ENCODE results near the gene APOE.
A peak's percentile ranks its signal among the peaks of the same experiment; 100 is the strongest.
"Not testable (repeated sequence)": the region's sequence is repeated elsewhere in the genome, so short reads cannot be mapped to it uniquely, and the experiment has no call there.

Gene APOE

GRCh38 chr19:44909775-44910174, 4.2 kb downstream of the APOE start:
- no peak for DNase-seq (ENCODE audit: low read depth in 2 of 2)

GRCh38 chr19:44911896-44912295, 6.3 kb downstream of the APOE start:
- not testable (repeated sequence) for DNase-seq (ENCODE audit: low read depth in 2 of 2)

- DNase-seq (ENCODE audit: low read depth in 2 of 2): no peak
Observed at GRCh38 chr19:44912854-44913253, 7.3 kb downstream of the APOE start.

GRCh38 chr19:44913512-44914432, 8.2 kb downstream of the APOE start:
- not testable (repeated sequence) for DNase-seq (ENCODE audit: low read depth in 2 of 2)

GRCh38 chr19:44914433-44915206, 9.0 kb downstream of the APOE start, which contains the start of gene APOC1:
Gene APOC1 (plus strand): TSS chr19:44914608. CDS start chr19:44914892, 284 bp downstream.
- DNase-seq (ENCODE audit: low read depth in 2 of 2): peak; percentile 65 to 74

GRCh38 chr19:44924243-44924725, 18.7 kb downstream of the APOE start:
- no peak for DNase-seq (ENCODE audit: low read depth in 2 of 2)

DNA sequence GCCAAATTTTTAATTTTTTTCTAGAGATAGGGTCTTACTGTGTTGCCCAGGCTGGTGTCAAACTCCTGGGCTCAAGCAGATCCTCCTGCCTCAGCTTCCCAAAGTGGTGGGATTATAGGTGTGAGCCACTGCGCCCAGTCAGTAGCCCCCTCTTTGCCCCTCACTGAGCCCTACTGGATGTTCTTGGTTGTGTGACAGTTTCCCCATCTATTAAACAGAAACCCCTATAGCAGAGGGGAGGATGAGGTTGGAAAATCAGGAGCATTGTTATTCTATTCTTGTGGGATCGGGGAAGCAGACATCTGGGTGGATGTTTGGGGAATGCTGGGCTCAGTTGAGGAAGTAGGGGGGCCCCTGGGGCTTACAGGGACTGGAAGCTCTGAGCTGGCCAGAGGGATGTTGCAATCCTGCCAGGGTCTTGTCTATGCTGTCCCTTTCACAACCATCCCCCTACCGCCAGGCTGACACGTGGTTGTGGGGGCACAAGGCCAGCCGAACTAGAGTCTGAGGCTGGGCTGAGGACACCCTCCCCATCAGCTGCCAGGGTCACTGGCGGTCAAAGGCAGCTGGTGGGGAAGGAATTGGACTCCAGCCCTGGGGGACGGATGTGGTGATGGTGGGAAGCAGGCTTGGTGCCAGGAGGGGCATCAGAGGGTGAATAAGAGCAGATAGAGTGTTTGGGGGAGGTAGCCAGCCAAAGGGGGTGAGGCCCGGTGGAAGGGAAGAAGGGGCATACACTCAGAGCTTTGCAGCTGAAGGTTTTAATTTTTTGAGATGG, 19.7 kb downstream of the APOE start:
- no peak for DNase-seq (ENCODE audit: low read depth in 2 of 2)

DNA sequence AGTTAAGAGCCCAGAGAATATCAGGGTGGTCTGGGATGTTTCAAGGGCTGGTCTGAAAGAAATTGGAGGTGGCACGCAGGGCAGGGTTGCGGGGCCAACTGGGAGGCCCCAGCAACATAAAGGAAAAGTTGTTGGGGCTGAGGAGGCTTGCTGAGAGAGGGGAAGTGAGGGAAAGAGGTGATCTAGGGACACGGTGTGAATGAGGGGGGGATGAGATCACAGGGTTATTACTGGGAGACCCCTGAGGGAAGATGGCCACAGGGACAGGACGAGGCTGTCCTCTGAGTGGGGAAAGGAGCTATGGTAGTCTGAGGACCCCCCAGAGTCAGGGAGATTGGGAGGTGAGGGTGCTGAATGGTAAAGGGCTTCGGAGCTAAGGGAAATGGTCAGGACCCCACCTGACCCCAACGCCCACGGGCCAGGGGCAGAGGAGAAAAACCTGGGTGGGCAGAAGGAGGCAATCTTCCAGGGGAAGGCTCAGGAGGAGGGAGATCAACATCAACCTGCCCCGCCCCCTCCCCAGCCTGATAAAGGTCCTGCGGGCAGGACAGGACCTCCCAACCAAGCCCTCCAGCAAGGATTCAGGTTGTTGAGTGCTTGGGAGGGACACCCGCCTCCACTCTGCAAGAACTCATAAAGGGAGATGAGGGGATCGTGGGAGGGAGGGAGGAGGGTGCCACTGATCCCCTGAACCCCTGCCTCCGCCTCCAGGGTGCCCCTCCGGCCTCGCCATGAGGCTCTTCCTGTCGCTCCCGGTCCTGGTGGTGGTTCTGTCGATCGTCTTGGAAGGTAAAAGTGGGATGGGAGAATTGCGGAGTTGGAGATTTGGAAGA, 20.9 kb downstream of the APOE start:
- not testable (repeated sequence) for DNase-seq (ENCODE audit: low read depth in 2 of 2)

- DNase-seq (ENCODE audit: low read depth in 2 of 2): no peak
Observed at GRCh38 chr19:44927746-44928145, 22.1 kb downstream of the APOE start.

GRCh38 chr19:44930088-44930487, 24.5 kb downstream of the APOE start:
- DNase-seq (ENCODE audit: low read depth in 2 of 2): no peak

- DNase-seq (ENCODE audit: low read depth in 2 of 2): no peak
Observed at GRCh38 chr19:44931541-44931940, 25.9 kb downstream of the APOE start.

DNA sequence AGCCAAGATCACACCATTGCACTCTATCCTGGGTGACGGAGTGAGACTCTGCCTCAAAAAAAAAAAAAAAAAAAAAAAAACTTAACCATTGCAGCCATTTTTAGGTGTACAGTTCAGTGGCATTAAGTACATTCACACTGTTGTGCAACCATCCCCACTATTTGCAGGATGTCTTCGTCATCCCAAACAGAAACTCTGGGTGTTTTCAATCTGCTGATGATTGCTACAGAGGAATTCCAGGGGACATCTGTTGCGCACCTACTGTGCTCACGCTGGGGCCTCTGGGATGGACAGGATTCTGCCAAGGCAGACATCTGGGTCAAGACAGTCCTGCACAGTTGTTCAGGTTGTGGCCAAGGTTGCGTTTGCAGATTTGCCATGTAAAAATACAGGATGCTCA, 34.1 kb downstream of the APOE start:
- no peak for DNase-seq (ENCODE audit: low read depth in 2 of 2)

- DNase-seq (ENCODE audit: low read depth in 2 of 2): no peak
Observed at GRCh38 chr19:44942067-44942571, 36.5 kb downstream of the APOE start, which contains the start of gene APOC4. Gene APOC4 (plus strand): TSS chr19:44942237. CDS start chr19:44942278, 41 bp downstream.

- no peak for DNase-seq (ENCODE audit: low read depth in 2 of 2)
Observed at GRCh38 chr19:44943801-44944249, 38.2 kb downstream of the APOE start.

DNA sequence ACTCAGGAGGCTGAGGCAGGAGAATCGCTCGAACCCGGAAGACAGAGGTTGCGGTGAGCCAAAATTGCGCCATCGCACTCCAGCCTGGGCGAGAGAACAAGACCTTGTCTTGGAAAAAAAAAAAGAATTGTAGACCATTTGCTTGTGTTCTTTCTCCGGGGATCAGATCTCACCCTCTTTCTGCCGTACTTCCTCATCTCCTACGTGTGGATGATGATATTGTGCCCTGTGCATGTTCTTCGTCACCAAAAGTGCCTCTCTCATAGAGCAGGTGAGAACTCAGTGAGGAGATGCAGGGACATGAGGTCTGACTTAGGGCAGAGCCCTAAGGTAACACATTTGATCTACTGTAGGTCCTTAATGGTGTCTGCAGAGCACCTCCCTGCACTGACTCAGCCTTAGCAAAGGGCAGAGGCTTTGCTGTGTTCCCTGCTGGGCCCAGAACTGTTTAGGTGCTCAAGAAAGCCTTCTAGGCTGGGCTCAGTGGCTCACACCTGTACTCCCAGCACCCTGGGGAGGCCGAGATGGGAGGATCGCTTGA, 41.5 kb downstream of the APOE start:
- DNase-seq (ENCODE audit: low read depth in 2 of 2): no peak

DNA sequence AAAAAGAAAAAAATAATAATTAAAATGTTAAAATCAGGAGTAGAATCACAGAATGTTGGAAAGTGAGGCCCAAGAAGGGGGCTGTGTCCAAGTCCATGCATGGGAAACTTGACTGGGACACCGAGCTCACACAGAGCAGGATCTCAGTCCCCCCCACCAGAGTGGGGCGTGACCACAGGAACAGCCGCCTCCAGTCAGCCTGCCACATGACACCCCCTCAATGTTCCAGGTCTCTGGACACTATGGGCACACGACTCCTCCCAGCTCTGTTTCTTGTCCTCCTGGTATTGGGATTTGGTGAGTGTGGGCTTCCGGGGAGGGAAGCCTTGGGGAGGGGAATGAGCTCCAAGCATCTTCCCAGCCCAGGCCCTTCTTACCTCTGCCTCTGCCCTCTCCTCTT, 42.6 kb downstream of the APOE start:
- DNase-seq (ENCODE audit: low read depth in 2 of 2): no peak

DNA sequence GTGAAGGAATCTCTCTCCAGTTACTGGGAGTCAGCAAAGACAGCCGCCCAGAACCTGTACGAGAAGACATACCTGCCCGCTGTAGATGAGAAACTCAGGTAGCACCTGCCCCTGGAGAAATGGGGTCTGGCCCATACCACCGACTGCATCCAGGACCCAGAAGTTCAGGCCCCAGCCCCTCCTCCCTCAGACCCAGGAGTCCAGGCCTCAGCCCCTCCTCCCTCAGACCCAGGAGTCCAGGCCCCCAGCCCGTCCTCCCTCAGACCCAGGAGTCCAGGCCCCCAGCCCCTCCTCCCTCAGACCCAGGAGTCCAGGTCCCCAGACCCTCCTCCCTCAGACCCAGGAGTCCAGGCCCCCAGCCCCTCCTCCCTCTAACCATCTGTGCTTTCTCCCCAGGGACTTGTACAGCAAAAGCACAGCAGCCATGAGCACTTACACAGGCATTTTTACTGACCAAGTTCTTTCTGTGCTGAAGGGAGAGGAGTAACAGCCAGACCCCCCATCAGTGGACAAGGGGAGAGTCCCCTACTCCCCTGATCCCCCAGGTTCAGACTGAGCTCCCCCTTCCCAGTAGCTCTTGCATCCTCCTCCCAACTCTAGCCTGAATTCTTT, 43.3 kb downstream of the APOE start:
- DNase-seq (ENCODE audit: low read depth in 2 of 2): no peak

- no peak for DNase-seq (ENCODE audit: low read depth in 2 of 2)
Observed at GRCh38 chr19:44949550-44949949, 44.0 kb downstream of the APOE start.

Measured in stimulated activated CD8-positive, alpha-beta memory T cell treated with anti-CD3 and anti-CD28 coated beads, Interleukin-2, amount 100 ng/mL, for 48 hours (primary cell).